B cell (primary cell): ENCODE measurements around the gene ANKRD24. TPM values are rescaled to one million over a fixed set of nuclear protein-coding genes. Genes with fewer than 3 reads are reported as not detected.
"Not testable (repeated sequence)": the region's sequence is repeated elsewhere in the genome, so short reads cannot be mapped to it uniquely, and the experiment has no call there.

Source experiments
- ATAC-seq: fragments of 200-7000 bp; cut with Tn5 transposase; one replicate; pipeline ENCODE4 v1.10.0; 2021; ENCODE audit warnings: low read depth, mild to moderate bottlenecking, moderate number of reproducible peaks, moderate library complexity
- CTCF ChIA-PET: fragments of 350-600 bp; sonication (Branson Sonifier 250); formaldehyde crosslinking; loops from one replicate; lab custom pipeline; 2021; ENCODE audit warnings: antibody characterized with exemption, inconsistent platforms; lab: Charles Lee
- POLR2A ChIA-PET: fragments of 350-600 bp; sonication (Branson Sonifier 250); formaldehyde crosslinking; loops from one replicate; lab custom pipeline; 2021; ENCODE audit warnings: antibody characterized with exemption; lab: Charles Lee
- DNase-seq: peaks from one replicate; pipeline ENCODE4 v3.0.0; 2013
- H2AFZ ChIP-seq: 2 replicates; pipeline ENCODE4 v1.6.1; 2012; ENCODE audit warnings: mild to moderate bottlenecking, low read depth, low read length; ENCODE audit not compliant: insufficient read depth, poor library complexity, severe bottlenecking
- H3K27ac ChIP-seq, 2 donors: 1 replicate in 1 of 2; 2 replicates in 1 of 2; pipeline ENCODE4 v1.5.1; 2012 to 2013; ENCODE audit warnings: low read length in 2 of 2, mild to moderate bottlenecking in 2 of 2, moderate library complexity in 1 of 2
- H3K27me3 ChIP-seq, 4 experiments: fragments of 200-600 bp in 1 of 4; sonication (generic) in 1 of 4; replicated peaks in 1 of 4; 1 replicate in 2 of 4; 2 replicates in 2 of 4; pipeline versions ENCODE4 v1.6.1 to v1.7.0; 2013 to 2016; ENCODE audit warnings: low read length in 3 of 4, mild to moderate bottlenecking in 2 of 4, mixed read lengths in 1 of 4, moderate library complexity in 1 of 4; ENCODE audit not compliant: insufficient read depth in 4 of 4, control insufficient read depth in 3 of 4; ENCODE audit errors: control extremely low read depth in 1 of 4
- H3K36me3 ChIP-seq, 2 experiments: replicated peaks in 1 of 2; 1 replicate in 1 of 2; 2 replicates in 1 of 2; pipeline versions ENCODE4 v1.6.1 to v1.7.1; 2013; ENCODE audit warnings: low read length in 1 of 2; ENCODE audit not compliant: insufficient read depth in 2 of 2, control insufficient read depth in 1 of 2; ENCODE audit errors: control extremely low read depth in 1 of 2, extremely low read depth in 1 of 2
- H3K4me1 ChIP-seq, 2 donors: fragments of 200-600 bp in 1 of 2; sonication (generic) in 1 of 2; 1 replicate in 1 of 2; 2 replicates in 1 of 2; pipeline versions ENCODE4 v1.5.1 to v1.6.1; 2013 to 2017; ENCODE audit warnings: low read length in 2 of 2; ENCODE audit not compliant: control insufficient read depth in 2 of 2, insufficient read depth in 2 of 2
- H3K4me2 ChIP-seq: replicated peaks from 2 replicates; pipeline ENCODE3; 2012; ENCODE audit warnings: mild to moderate bottlenecking, low read depth, low read length; ENCODE audit not compliant: poor library complexity, severe bottlenecking
- H3K4me3 ChIP-seq, 5 experiments: fragments of 200-600 bp in 1 of 5; sonication (generic) in 1 of 5; 1 replicate in 3 of 5; 2 replicates in 2 of 5; pipeline versions ENCODE4 v1.5.1 to v1.7.0; 2011 to 2016; ENCODE audit warnings: low read length in 4 of 5, mild to moderate bottlenecking in 4 of 5, low read depth in 2 of 5, control low read depth in 1 of 5, moderate library complexity in 1 of 5; ENCODE audit not compliant: insufficient read depth in 1 of 5; ENCODE audit errors: control extremely low read depth in 1 of 5, extremely low read depth in 1 of 5
- H3K79me2 ChIP-seq: fragments of 200-600 bp; sonication (generic); one replicate; pipeline ENCODE4 v1.6.0; 2016; ENCODE audit warnings: low read length; ENCODE audit not compliant: control insufficient read depth, insufficient read depth
- H3K9ac ChIP-seq: fragments of 200-600 bp; sonication (generic); 2 replicates; pipeline ENCODE4 v1.6.1; 2017; ENCODE audit warnings: mild to moderate bottlenecking, low read length, moderate library complexity
- H3K9me3 ChIP-seq, 3 donors: one replicate each; pipeline versions ENCODE4 v1.6.1 to v1.7.1; 2013; ENCODE audit warnings: low read length in 2 of 3; ENCODE audit not compliant: control insufficient read depth in 2 of 3, insufficient read depth in 1 of 3; ENCODE audit errors: control extremely low read depth in 1 of 3
- H4K20me1 ChIP-seq: 2 replicates; pipeline ENCODE4 v1.6.0; 2012; ENCODE audit warnings: mild to moderate bottlenecking, low read length; ENCODE audit not compliant: insufficient read depth, control insufficient read depth, poor library complexity, severe bottlenecking
- H3K27ac Mint-ChIP-seq: one replicate; pipeline ENCODE4 v1.8.0; 2021; ENCODE audit warnings: mixed read lengths
- H3K27me3 Mint-ChIP-seq: one replicate; pipeline ENCODE4 v1.8.0; 2021; ENCODE audit warnings: mixed read lengths
- H3K4me1 Mint-ChIP-seq: one replicate; pipeline ENCODE4 v1.8.0; 2021; ENCODE audit warnings: mixed read lengths
- H3K4me3 Mint-ChIP-seq: one replicate; pipeline ENCODE4 v1.8.0; 2021; ENCODE audit warnings: mixed read lengths
- H3K9me3 Mint-ChIP-seq: one replicate; pipeline ENCODE4 v1.8.0; 2022; ENCODE audit warnings: mixed read lengths; ENCODE audit not compliant: insufficient read depth
- CTCF ChIP-seq: fragments of 200-600 bp; IDR thresholded peaks from one replicate; pipeline ENCODE4 v1.8.0; 2022; ENCODE audit warnings: antibody characterized with exemption, mild to moderate bottlenecking
- EZH2 ChIP-seq: IDR thresholded peaks from 2 replicates; pipeline ENCODE4 v1.6.1; 2012; ENCODE audit warnings: borderline replicate concordance, low read depth, mild to moderate bottlenecking, moderate library complexity, low read length; ENCODE audit not compliant: insufficient read depth, poor library complexity, severe bottlenecking
- WGBS: methylation state at CpG from one replicate; pipeline ENCODE4 v1.1.5; 2013; ENCODE audit warnings: missing lambda C conversion rate; ENCODE audit not compliant: insufficient coverage; 5-methylcytosine and 5-hydroxymethylcytosine counted together
- intact Hi-C: fragments of 100-400 bp; cut with micrococcal nuclease; formaldehyde crosslinking; loops from one replicate; pipeline ENCODE4 v1.10.0; 2022
- polyA plus RNA-seq: library from polyadenylated mRNA; depleted of rRNA; stranded (reverse); fragments of >200 nt; gene quantifications from 2 replicates; pipeline ENCODE4 v1.2.3, GENCODE V29; 2012
- total RNA-seq, 2 donors: library from RNA; stranded (reverse); fragments of 120-200 nt in 1 of 2; gene quantifications; 1 replicate in 1 of 2; 2 replicates in 1 of 2; pipeline versions ENCODE4 v1.2.3 to v1.2.4, GENCODE V29; 2013 to 2022

Gene ANKRD24
- total and polyA plus RNA-seq, 2 donors (not counting 1 experiment from before 2014, with no cell fraction given): 0.37 to 1.5 TPM

GRCh38 chr19:4238831-4239230, 56.3 kb downstream of the ANKRD24 start:
- H3K4me3 Mint-ChIP-seq: no peak overlapping the region
- no peaks in the 10 kb centered on the region for H3K27me3 Mint-ChIP-seq
- Histone ChIP-seq H3K9ac (no peak overlapping the region), H3K9me3 (peaks cover 0 to 11% (median 6%) of the 10 kb centered on the region in 3 donors), H3K79me2 (no peaks in the 10 kb centered on the region), H3K36me3 (no peaks in the 10 kb centered on the region), H3K27ac (no peak overlapping the region), H3K27me3 (no peaks in the 10 kb centered on the region), H2AFZ (no peak overlapping the region), H4K20me1 (no peaks in the 10 kb centered on the region), H3K4me3 (no peak overlapping the region), H3K4me1 (peaks cover 0 to 7% of the 10 kb centered on the region in 2 donors), H3K4me2 (no peak overlapping the region)
- no peaks in the 10 kb centered on the region for H3K9me3 Mint-ChIP-seq
- ChIA-PET POLR2A (no interaction called here), CTCF (interaction anchor here (1.1 kb wide), 1 partner anchor 114 kb away, joined by 4 read pairs; no protein-coding TSS in a partner anchor)
- WGBS: 100% methylated on average over 1 of the region's 4 CpGs
- ATAC-seq (no peak), DNase-seq (no peak)
- TF ChIP-seq CTCF (no peak), EZH2 (no peak)
- H3K27ac Mint-ChIP-seq: no peak overlapping the region
- intact Hi-C loops: no loop called here
- H3K4me1 Mint-ChIP-seq: peaks cover 7% of the 10 kb centered on the region

GRCh38 chr19:4241824-4242430, 59.4 kb downstream of the ANKRD24 start:
- intact Hi-C loops: no loop called here
- Histone ChIP-seq H3K4me1 (peaks cover 5 to 15% of the 10 kb centered on the region in 2 donors), H3K36me3 (no peaks in the 10 kb centered on the region), H3K27me3 (no peaks in the 10 kb centered on the region), H3K9me3 (peaks cover 0 to 15% (median 6%) of the 10 kb centered on the region in 3 donors), H3K79me2 (no peaks in the 10 kb centered on the region), H3K4me3 (no peak overlapping the region), H4K20me1 (no peaks in the 10 kb centered on the region), H3K4me2 (no peak overlapping the region), H3K27ac (no peak overlapping the region), H2AFZ (no peak overlapping the region), H3K9ac (no peak overlapping the region)
- DNase-seq: no peak
- Mint-ChIP-seq H3K4me1 (peaks cover 15% of the 10 kb centered on the region), H3K27ac (no peak overlapping the region), H3K27me3 (no peaks in the 10 kb centered on the region), H3K9me3 (no peaks in the 10 kb centered on the region), H3K4me3 (peak overlapping the region; percentile 3)
- ATAC-seq: no peak
- WGBS: 100% methylated on average over 2 of the region's 5 CpGs
- ChIA-PET CTCF (interaction anchor here (0.7 to 1.5 kb wide), 3 partner anchors 12 to 256 kb away, joined by 3 to 5 read pairs (median 3); partner anchors contain the start of genes EBI3 and EEF2), POLR2A (no interaction called here)
- TF ChIP-seq CTCF: no peak
- no peak for TF ChIP-seq EZH2

GRCh38 chr19:4245938-4246337, 63.4 kb downstream of the ANKRD24 start:
- H3K9me3 Mint-ChIP-seq, ATAC-seq, POLR2A ChIA-PET, H3K4me3 Mint-ChIP-seq, DNase-seq, CTCF ChIA-PET, H3K9ac ChIP-seq, H3K4me3 ChIP-seq, H3K27me3 Mint-ChIP-seq, H3K27me3 ChIP-seq: not testable (repeated sequence)
- Histone ChIP-seq H4K20me1 (peaks cover 31% of the 10 kb centered on the region), H3K4me2 (peak overlapping the region; percentile 84), H3K4me1 (peaks cover 12 to 25% of the 10 kb centered on the region in 2 donors), H3K27ac (peak overlapping the region; percentile 99 to 100), H2AFZ (peak overlapping the region; percentile 95), H3K9me3 (peaks cover 0 to 14% (median 6%) of the 10 kb centered on the region in 3 donors), H3K36me3 (peaks cover 4 to 26% of the 10 kb centered on the region in 2 experiments), H3K79me2 (peaks cover 32% of the 10 kb centered on the region)
- WGBS: 100% methylated on average over 3 of the region's 6 CpGs
- peaks cover 26% of the 10 kb centered on the region for H3K4me1 Mint-ChIP-seq
- H3K27ac Mint-ChIP-seq: peak overlapping the region; percentile 95
- intact Hi-C loops: loop anchor here (2.0 to 5.0 kb wide), 4 partner anchors 211 to 545 kb away; partner anchors contain the start of genes EEF2, FEM1A, TNFAIP8L1 and UBXN6
